Brain microvascular endothelial cell (primary cell): ENCODE results near the gene TNS3.
A peak's percentile ranks its signal among the peaks of the same experiment; 100 is the strongest.

Source experiments
- DNase-seq: peaks from one replicate; pipeline ENCODE4 v3.0.0-alpha.2; 2020
- H3K27ac ChIP-seq: fragments of 250-450 bp; sonication (Bioruptor Pico); 2 replicates; pipeline ENCODE4 v1.5.1; 2020; ENCODE audit warnings: mild to moderate bottlenecking, moderate library complexity
- H3K27me3 ChIP-seq: fragments of 250-450 bp; sonication (Bioruptor Pico); replicated peaks from 2 replicates; pipeline ENCODE4 v1.5.1; 2020; ENCODE audit warnings: mild to moderate bottlenecking
- H3K36me3 ChIP-seq: fragments of 250-450 bp; sonication (Bioruptor Pico); replicated peaks from 2 replicates; pipeline ENCODE4 v1.5.1; 2020; ENCODE audit warnings: mild to moderate bottlenecking
- H3K4me3 ChIP-seq: 2 replicates; pipeline ENCODE4 v1.5.1; 2011; ENCODE audit warnings: low read depth, mild to moderate bottlenecking, control low read depth, low read length, moderate library complexity
- in situ Hi-C: cut with HindIII; loops from 2 replicates; pipeline ENCODE4 v1.10.0; 2017; ENCODE audit warnings: low sequenced_read_pairs, low pct_ligation_motif_present
- TF ChIP-seq, protein P1 (sequence below): IDR thresholded peaks from 2 replicates; pipeline ENCODE4 v1.5.1; 2011; ENCODE audit warnings: low read depth, mild to moderate bottlenecking, moderate library complexity, low read length, control low read depth, inconsistent platforms; ENCODE audit errors: missing control alignments

Gene TNS3

DNA sequence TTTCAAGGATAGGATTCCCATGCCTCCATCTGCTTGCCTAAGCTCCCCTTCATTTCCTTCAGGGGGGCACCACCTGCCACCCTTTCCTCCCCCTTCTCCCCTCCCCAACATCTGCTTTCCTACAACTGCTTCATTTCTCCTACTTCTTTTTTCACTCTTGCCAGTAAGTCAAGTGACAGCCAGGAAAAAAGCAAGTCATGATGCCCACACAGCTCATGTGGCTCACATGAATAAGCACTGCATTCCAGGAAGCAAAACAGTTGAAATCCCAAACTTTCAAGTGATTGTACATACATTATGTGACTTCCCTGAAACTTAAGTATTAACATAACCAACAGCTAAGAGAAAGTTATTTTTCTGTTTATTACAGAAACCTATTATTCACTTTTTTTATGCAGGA lies 78.6 kb downstream of the TNS3 start:
- in situ Hi-C loops: no loop called here
- Histone ChIP-seq H3K36me3 (no peaks in the 10 kb centered on the region), H3K4me3 (no peak overlapping the region), H3K27me3 (no peaks in the 10 kb centered on the region), H3K27ac (peak overlapping the region; percentile 94)
- TF ChIP-seq, protein P1, sequence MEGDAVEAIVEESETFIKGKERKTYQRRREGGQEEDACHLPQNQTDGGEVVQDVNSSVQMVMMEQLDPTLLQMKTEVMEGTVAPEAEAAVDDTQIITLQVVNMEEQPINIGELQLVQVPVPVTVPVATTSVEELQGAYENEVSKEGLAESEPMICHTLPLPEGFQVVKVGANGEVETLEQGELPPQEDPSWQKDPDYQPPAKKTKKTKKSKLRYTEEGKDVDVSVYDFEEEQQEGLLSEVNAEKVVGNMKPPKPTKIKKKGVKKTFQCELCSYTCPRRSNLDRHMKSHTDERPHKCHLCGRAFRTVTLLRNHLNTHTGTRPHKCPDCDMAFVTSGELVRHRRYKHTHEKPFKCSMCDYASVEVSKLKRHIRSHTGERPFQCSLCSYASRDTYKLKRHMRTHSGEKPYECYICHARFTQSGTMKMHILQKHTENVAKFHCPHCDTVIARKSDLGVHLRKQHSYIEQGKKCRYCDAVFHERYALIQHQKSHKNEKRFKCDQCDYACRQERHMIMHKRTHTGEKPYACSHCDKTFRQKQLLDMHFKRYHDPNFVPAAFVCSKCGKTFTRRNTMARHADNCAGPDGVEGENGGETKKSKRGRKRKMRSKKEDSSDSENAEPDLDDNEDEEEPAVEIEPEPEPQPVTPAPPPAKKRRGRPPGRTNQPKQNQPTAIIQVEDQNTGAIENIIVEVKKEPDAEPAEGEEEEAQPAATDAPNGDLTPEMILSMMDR: no peak
- no peak for DNase-seq

DNA sequence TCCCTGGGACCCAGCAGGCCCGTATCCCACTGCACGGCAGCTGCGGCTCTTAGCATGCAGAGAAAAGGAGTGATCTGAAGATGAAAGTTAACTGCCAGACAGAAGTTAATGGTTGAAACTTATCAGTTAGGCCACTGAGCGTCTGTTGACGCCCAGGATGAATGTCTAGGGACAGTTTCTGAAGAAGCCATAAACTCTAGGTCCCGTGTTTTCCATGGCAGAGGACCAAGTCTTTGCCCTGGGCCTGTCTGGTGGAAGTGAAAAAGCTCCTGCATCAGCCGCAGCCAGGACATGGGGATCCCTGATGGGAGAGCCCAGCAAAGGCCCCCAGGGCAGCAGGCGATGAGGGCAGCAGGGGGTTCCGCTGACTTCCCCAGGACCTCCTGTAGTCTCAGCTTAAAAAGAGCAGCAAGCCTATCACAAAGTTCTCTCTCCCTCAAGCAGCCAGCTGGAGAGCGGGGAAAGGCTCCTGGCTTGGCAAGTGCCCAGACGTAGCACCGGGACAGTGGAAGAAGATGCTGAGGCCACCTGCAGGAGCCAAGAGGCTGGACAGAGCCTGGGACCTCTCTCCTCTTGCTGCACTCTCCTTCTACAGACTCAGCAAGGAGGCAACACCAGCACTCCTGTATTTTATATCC lies 79.6 kb downstream of the TNS3 start:
- H3K27ac ChIP-seq: peak overlapping the region; percentile 94
- in situ Hi-C loops: no loop called here
- TF ChIP-seq, protein P1: peak; percentile 10
- DNase-seq: no peak
- H3K4me3 ChIP-seq: peak overlapping the region; percentile 24
- H3K36me3 ChIP-seq: no peaks in the 10 kb centered on the region
- no peaks in the 10 kb centered on the region for H3K27me3 ChIP-seq

DNA sequence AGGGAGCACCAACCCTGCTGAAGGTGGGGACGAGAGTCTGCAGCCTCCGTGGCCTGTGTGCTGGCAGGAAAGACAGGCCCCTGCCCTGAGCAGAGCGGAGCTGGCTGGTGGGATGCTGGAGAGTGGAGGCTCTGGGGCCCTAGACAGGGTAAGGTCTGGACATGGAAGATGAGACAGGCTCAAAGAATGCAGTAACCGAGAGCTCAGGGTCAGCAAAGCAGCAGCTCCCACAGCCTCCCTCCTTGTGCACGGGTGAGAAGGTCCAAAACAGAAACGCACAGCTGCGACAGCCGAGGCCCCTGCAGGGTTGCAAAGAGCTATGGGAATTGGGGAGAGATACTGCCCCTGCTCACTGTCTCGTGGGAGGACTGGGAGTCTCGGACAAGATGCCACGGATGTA lies 80.5 kb downstream of the TNS3 start:
- H3K4me3 ChIP-seq: peak overlapping the region; percentile 22
- in situ Hi-C loops: no loop called here
- peak; percentile 97 for DNase-seq
- H3K36me3 ChIP-seq: no peaks in the 10 kb centered on the region
- H3K27ac ChIP-seq: peak overlapping the region; percentile 94
- H3K27me3 ChIP-seq: no peaks in the 10 kb centered on the region
- TF ChIP-seq, protein P1: no peak

DNA sequence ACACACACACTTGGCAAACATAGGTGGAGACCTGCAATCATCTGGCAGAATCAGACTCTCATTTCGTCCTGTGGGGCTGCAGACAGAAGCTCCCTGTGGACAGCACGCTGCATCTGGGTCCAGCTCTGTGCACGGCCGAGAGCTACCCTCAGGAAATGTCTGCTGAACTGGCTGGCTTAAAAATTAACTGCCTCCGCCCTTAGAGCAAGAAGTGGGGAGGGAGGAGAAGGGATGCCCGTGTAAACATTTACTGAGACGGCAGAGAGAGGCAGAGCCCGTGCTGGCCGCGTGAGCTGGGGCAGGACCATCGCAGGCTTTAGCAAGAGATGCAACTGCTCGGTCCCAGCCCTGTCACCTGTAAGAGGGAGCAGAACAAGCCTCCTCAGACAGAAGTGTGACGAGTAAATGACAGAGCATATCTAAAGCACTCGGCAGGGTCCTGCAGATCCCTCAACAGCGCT lies 81.8 kb downstream of the TNS3 start:
- H3K36me3 ChIP-seq: no peaks in the 10 kb centered on the region
- no peak overlapping the region for H3K4me3 ChIP-seq
- in situ Hi-C loops: no loop called here
- TF ChIP-seq, protein P1: no peak
- H3K27me3 ChIP-seq: no peaks in the 10 kb centered on the region
- no peak for DNase-seq
- peak overlapping the region; percentile 94 for H3K27ac ChIP-seq

DNA sequence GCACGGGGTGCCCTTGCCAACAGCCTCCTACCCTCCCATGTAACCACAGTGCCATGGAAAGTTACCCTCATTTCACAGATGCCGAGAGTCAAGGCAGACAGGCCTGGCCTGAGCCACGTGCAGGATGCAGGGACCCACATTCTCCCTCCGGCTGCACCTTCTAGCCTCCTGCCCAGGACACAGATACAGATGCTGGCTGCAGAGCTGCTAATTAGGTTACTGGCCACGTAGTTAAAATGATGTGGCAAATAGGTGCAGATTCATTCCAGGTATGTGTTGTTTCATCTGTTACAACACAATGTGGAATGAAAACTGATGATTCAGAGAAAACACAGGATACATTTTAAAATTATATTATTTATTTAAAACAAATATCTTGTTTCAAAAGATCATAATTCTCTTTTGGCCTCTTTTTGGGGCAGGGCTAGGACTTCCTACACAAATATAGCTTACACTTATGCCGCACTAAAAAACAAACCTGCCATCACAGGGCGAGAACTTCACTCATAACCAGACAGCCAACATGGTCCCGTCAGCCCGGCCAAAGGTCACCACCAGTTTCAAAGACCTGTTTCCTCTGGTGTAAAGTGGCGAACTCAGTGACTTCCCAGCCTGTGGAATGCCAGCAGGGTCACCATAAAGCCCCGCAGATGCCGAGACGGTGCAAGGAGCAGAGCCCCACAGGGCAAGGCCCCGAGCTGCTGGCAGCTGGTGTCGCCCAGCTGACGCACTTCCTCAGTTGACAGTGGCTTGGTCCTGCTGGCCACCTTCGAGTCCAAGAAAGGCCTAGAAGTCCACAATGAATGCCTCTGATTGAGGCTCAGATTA lies 83.5 kb downstream of the TNS3 start:
- Histone ChIP-seq H3K4me3 (no peak overlapping the region), H3K27ac (no peak overlapping the region), H3K36me3 (no peaks in the 10 kb centered on the region), H3K27me3 (no peaks in the 10 kb centered on the region)
- in situ Hi-C loops: no loop called here
- TF ChIP-seq, protein P1: no peak
- no peak for DNase-seq
